GM10248 (cell line): ENCODE data around the gene OFD1.

Source experiments
- CTCF ChIA-PET: fragments of 300-600 bp; sonication (Branson Sonifier 250); formaldehyde crosslinking; extraction: SDS; loops from one replicate; lab custom pipeline; 2021; ENCODE audit warnings: antibody characterized with exemption; lab: Yijun Ruan, JAX
- POLR2A ChIA-PET: fragments of 350-650 bp; sonication (Branson Sonifier 250); formaldehyde crosslinking; extraction: SDS; loops from one replicate; lab custom pipeline; 2020; ENCODE audit warnings: antibody characterized with exemption; lab: Yijun Ruan, JAX
- DNase-seq: peaks from one replicate; pipeline ENCODE4 v3.0.0; 2012; ENCODE audit errors: extremely low spot score
- CTCF ChIP-seq: IDR thresholded peaks from 2 replicates; pipeline ENCODE4 v1.5.1; 2012; ENCODE audit warnings: mild to moderate bottlenecking, low read depth; ENCODE audit errors: extremely low read depth, missing control alignments, control extremely low read depth

The OFD1 gene

DNA sequence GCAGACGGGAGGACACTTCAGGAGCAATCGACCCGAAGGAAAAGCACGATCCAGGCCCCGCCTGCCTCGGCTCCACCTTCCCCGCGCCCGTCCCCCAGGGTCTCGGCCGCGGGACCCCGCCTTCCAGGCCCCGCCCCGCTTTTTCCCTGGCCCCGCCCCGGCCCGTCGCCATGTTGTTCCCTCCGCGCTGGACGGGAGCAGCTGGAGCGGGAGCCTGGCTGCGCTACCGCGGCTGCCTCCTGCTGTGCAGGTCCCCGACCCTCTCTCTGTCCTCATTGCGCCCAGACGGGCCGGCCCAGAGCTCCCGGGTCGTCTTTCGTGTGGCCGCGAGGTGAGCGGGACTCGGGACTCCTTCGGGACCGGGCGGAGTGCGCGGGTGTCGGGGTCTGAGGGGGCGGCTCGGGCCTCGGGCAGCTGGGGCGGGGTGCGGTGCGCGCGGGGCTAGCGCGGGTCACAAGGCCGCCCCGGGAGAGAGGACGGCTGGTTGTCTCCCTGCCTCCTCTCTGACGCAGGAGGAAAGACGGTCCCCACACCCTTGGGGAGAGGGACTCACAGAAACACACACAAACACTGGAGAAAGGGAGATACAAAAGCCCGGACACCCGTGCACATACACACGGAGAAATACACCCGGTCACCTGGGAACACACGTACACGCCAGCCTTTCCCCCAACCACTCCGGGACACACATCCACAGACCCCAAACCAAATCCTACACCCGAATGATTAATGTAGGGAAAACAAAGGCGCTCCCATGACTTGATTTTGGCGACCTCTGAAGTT, 45.4 kb upstream of the OFD1 start, which contains the start of gene RAB9A:
Gene RAB9A, plus strand, starts transcription at position 171 of the 783 bp plus-strand sequence. CDS start 19,619 bp downstream, outside the sequence.
- TF ChIP-seq CTCF: no peak
- peak; percentile 84 for DNase-seq
- ChIA-PET POLR2A (interaction anchor here (0.9 kb wide), 1 partner anchor 8 kb away, joined by 3 read pairs; no protein-coding TSS in a partner anchor), CTCF (interaction anchor here (0.7 to 1.1 kb wide), 2 partner anchors 33 to 742 kb away, joined by 3 read pairs; no protein-coding TSS in a partner anchor)

GRCh38 chrX:13689741-13690211, 44.8 kb upstream of the OFD1 start:
- DNase-seq: no peak
- ChIA-PET CTCF (interaction anchor here (1.1 kb wide), 1 partner anchor 743 kb away, joined by 3 read pairs; no protein-coding TSS in a partner anchor), POLR2A (no interaction called here)
- TF ChIP-seq CTCF: no peak

DNA sequence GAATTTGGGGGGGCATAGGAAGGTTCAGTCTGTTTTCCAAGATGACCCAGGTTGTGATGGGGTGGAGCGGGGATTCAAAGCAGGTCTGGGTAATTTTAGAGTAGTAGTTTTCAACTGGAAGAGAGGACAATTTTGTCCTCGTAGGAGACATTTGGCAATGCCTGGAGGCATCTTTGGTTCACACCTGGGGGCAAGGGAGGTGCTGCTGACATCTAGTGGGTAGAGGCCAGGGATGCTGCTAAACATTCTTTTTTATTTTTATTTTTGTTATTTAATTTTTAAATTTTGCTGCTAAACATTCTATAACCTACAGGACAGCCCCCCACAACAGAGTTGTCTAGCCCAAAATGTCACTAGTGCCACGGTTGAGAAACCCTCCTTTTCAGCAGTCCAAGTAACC, 43.7 kb upstream of the OFD1 start:
- DNase-seq: no peak
- ChIA-PET CTCF (no interaction called here), POLR2A (no interaction called here)
- TF ChIP-seq CTCF: no peak

- ChIA-PET CTCF (interaction anchor here (1.8 kb wide), 1 partner anchor 33 kb away, joined by 4 read pairs; no protein-coding TSS in a partner anchor), POLR2A (no interaction called here)
- no peak for DNase-seq
- no peak for TF ChIP-seq CTCF
Observed at GRCh38 chrX:13691841-13692371, 42.6 kb upstream of the OFD1 start.

GRCh38 chrX:13692771-13693231, 41.7 kb upstream of the OFD1 start:
- ChIA-PET CTCF (interaction anchor here (1.0 to 1.8 kb wide), 2 partner anchors 34 to 63 kb away, joined by 3 to 4 read pairs; no protein-coding TSS in a partner anchor), POLR2A (no interaction called here)
- TF ChIP-seq CTCF: no peak

GRCh38 chrX:13693341-13693961, 41.1 kb upstream of the OFD1 start:
- no peak for TF ChIP-seq CTCF
- CTCF ChIA-PET: interaction anchor here (1.0 to 1.8 kb wide), 3 partner anchors 35 to 742 kb away, joined by 3 to 4 read pairs (median 4); no protein-coding TSS in a partner anchor
- POLR2A ChIA-PET: interaction anchor here (0.5 kb wide), 1 partner anchor 21 kb away, joined by 5 read pairs; no protein-coding TSS in a partner anchor
- no peak for DNase-seq

More at GRCh38 chrX:13692771-13693231, 41.7 kb upstream of the OFD1 start:
- DNase-seq: no peak
